ENCODE results near the gene CIAO2B. TPM values are rescaled to one million over a fixed set of nuclear protein-coding genes. Genes with fewer than 3 reads are reported as not detected.

CIAO2B gene
- total RNA-seq, 1 experiment from 2014 or later, result 83.0 TPM

GRCh38 chr16:66961914-66962313 lies 27.7 kb upstream of the CIAO2B start:
- Histone ChIP-seq H2AK5ac (ENCODE audit: insufficient read length, low read length) (no peak overlapping the region), H3K23me2 (ENCODE audit: insufficient read length, low read depth, low read length, poor library complexity, severe bottlenecking) (no peaks in the 10 kb centered on the region), H3K18ac (ENCODE audit: insufficient read length, low read depth, low read length) (no peak overlapping the region), H3K23ac (ENCODE audit: insufficient read length, low read depth, low read length) (no peak overlapping the region), H2BK120ac (ENCODE audit: low read depth, low read length, poor library complexity, severe bottlenecking) (no peak overlapping the region), H3K14ac (ENCODE audit: insufficient read depth, low read length) (no peak overlapping the region), H3K4ac (ENCODE audit: low read depth, low read length) (no peak overlapping the region), H2BK15ac (ENCODE audit: low read depth, low read length) (no peak overlapping the region), H3K27me3 (ENCODE audit: insufficient read depth, low read length) (no peaks in the 10 kb centered on the region), H3K9ac (ENCODE audit: extremely low read depth, insufficient read length, low read length) (no peak overlapping the region), H3T11ph (ENCODE audit: low read length) (no peak overlapping the region), H3K4me2 (ENCODE audit: insufficient read depth, insufficient read length, low read length) (no peak overlapping the region), H3K56ac (ENCODE audit: insufficient read length, low read depth, low read length) (no peak overlapping the region), H2BK20ac (ENCODE audit: low read depth, low read length, poor library complexity, severe bottlenecking) (no peak overlapping the region), H3K9me3 (ENCODE audit: control insufficient read depth, low read depth, low read length) (no peaks in the 10 kb centered on the region), H2AFZ (ENCODE audit: low read length) (no peak overlapping the region), H2BK12ac (ENCODE audit: insufficient read length, low read depth, low read length) (no peak overlapping the region), H4K8ac (replicated peaks; ENCODE audit: insufficient read length, low read depth, low read length) (no peak overlapping the region), H3K4me1 (ENCODE audit: insufficient read depth, low read length) (no peaks in the 10 kb centered on the region), H2BK5ac (ENCODE audit: insufficient read length, low read length) (no peak overlapping the region), H4K20me1 (ENCODE audit: control insufficient read depth, insufficient read depth, insufficient read length) (no peaks in the 10 kb centered on the region), H3K79me2 (ENCODE audit: insufficient read depth, low read length) (no peaks in the 10 kb centered on the region), H3K27ac (ENCODE audit: insufficient read length, low read depth, low read length) (no peak overlapping the region), H4K5ac (ENCODE audit: insufficient read length, low read depth, low read length) (no peak overlapping the region), H4K91ac (ENCODE audit: insufficient read length, low read depth, low read length) (no peak overlapping the region), H3K79me1 (ENCODE audit: insufficient read depth, low read depth, low read length, poor library complexity, severe bottlenecking) (no peaks in the 10 kb centered on the region)
- H3K36me3 Mint-ChIP-seq (ENCODE audit: insufficient read depth in 1 of 3, low read depth in 3 of 3), result no peaks in the 10 kb centered on the region; a peak in 1 of 7 replicates
- no peaks in the 10 kb centered on the region for H3K9me3 Mint-ChIP-seq
- H3K4me3 Mint-ChIP-seq, result peak overlapping the region in 1 of 2 experiments; percentile 79; a peak in 1 of 5 replicates
- H3K27me3 Mint-ChIP-seq (ENCODE audit: low read depth), result peaks cover 16% of the 10 kb centered on the region
- no peak for TF ChIP-seq CTCF (conservative IDR thresholded peaks at IDR 0.05)
- no peak for DNase-seq
- H3K4me1 Mint-ChIP-seq, result peaks cover 4 to 15% of the 10 kb centered on the region in 2 experiments
- H3K27ac Mint-ChIP-seq, result no peak overlapping the region
- no CpG with 5 or more reads among the region's 5 CpGs for WGBS (ENCODE audit: extremely low coverage, insufficient read length, low lambda C conversion rate)
